ENCODE data around the gene TRAFD1.

- no peak for TF ChIP-seq EZH2 (IDR thresholded peaks at IDR 0.05; ENCODE audit: borderline replicate concordance, low read length)
- no peak for TF ChIP-seq CTCF (conservative IDR thresholded peaks at IDR 0.05 in 1 of 2, IDR thresholded peaks at IDR 0.05 in 1 of 2; ENCODE audit: extremely low read depth in 1 of 2, insufficient read depth in 1 of 2, low read depth in 1 of 2, low read length in 2 of 2)
These were observed 1.6 kb downstream of the TRAFD1 start for GRCh38 chr12:112126911-112127310.
